Esophagus squamous epithelium (tissue), 4 donors: ENCODE measurements around the gene RASA1.

Experiments
- POLR2A ChIP-seq, 4 donors: fragments of 450-650 bp; IDR thresholded peaks; one replicate each; pipeline ENCODE4 v1.6.1; 2017; ENCODE audit warnings: antibody characterized with exemption in 4 of 4, mild to moderate bottlenecking in 4 of 4, moderate library complexity in 3 of 4
- TF ChIP-seq, protein P1 (sequence below), 6 experiments: fragments of 450-650 bp in 4 of 6; fragments of 200-600 bp in 2 of 6; sonication (generic) in 2 of 6; IDR thresholded peaks; one replicate each; pipeline ENCODE4 v1.5.1; 2016 to 2019; ENCODE audit warnings: antibody characterized with exemption in 6 of 6, mild to moderate bottlenecking in 4 of 6, moderate library complexity in 4 of 6

DNA sequence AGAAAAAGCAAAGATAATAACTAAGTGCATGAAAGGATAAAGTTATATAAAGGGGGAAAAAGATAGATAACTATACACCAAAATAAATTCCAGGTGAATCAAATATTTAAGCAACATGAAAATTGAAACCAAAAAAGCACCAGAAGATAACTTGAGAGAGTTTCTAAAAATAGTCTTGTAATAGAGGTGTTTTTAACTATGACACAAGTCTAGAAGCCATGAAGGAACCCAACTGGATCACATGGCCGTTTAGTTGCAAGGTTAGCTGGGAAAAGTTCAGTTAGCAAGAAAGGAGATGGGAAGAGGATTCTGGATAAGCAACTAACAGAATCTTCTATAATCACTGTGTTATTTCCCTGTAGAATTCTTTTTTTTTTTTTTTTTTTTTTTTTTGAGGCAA lies 9.2 kb upstream of the RASA1 start:
- TF ChIP-seq, protein P1, sequence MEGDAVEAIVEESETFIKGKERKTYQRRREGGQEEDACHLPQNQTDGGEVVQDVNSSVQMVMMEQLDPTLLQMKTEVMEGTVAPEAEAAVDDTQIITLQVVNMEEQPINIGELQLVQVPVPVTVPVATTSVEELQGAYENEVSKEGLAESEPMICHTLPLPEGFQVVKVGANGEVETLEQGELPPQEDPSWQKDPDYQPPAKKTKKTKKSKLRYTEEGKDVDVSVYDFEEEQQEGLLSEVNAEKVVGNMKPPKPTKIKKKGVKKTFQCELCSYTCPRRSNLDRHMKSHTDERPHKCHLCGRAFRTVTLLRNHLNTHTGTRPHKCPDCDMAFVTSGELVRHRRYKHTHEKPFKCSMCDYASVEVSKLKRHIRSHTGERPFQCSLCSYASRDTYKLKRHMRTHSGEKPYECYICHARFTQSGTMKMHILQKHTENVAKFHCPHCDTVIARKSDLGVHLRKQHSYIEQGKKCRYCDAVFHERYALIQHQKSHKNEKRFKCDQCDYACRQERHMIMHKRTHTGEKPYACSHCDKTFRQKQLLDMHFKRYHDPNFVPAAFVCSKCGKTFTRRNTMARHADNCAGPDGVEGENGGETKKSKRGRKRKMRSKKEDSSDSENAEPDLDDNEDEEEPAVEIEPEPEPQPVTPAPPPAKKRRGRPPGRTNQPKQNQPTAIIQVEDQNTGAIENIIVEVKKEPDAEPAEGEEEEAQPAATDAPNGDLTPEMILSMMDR (IDR thresholded peaks at IDR 0.05), result no peak
- TF ChIP-seq POLR2A (IDR thresholded peaks at IDR 0.05), result no peak
